RWPE2 (cell line): Measurements from ENCODE around the gene MBD3L5.
"Not testable (repeated sequence)": the region's sequence is repeated elsewhere in the genome, so short reads cannot be mapped to it uniquely, and the experiment has no call there.

Experiments used
- ATAC-seq: fragments of 200-7000 bp; cut with Tn5 transposase; 3 replicates; pipeline ENCODE4 v1.9.1; 2021; ENCODE audit warnings: low read depth
- DNase-seq: peaks from one replicate; pipeline ENCODE4 v3.0.0-alpha.2; 2020; ENCODE audit warnings: low spot score
- H3K27ac ChIP-seq: fragments of 450-650 bp; 2 replicates; pipeline ENCODE4 v1.5.1; 2017; ENCODE audit warnings: mild to moderate bottlenecking; ENCODE audit not compliant: poor library complexity, severe bottlenecking
- H3K27me3 ChIP-seq: fragments of 250-450 bp; sonication (Bioruptor Pico); 2 replicates; pipeline ENCODE4 v1.5.1; 2021; ENCODE audit warnings: mild to moderate bottlenecking, moderate library complexity; ENCODE audit not compliant: insufficient read depth, poor library complexity, severe bottlenecking
- H3K36me3 ChIP-seq: fragments of 250-450 bp; sonication (Bioruptor Pico); 2 replicates; pipeline ENCODE4 v1.5.1; 2020; ENCODE audit warnings: low read depth, mild to moderate bottlenecking, moderate library complexity
- H3K4me1 ChIP-seq: fragments of 250-450 bp; sonication (Bioruptor Pico); 2 replicates; pipeline ENCODE4 v1.5.1; 2021; ENCODE audit warnings: mild to moderate bottlenecking, moderate library complexity; ENCODE audit not compliant: insufficient read depth, poor library complexity, severe bottlenecking
- H3K4me3 ChIP-seq: fragments of 250-450 bp; sonication (Bioruptor Pico); 2 replicates; pipeline ENCODE4 v1.5.1; 2021; ENCODE audit warnings: mild to moderate bottlenecking, moderate library complexity; ENCODE audit not compliant: severe bottlenecking
- H3K9me3 ChIP-seq: fragments of 250-450 bp; sonication (Bioruptor Pico); 2 replicates; pipeline ENCODE4 v1.5.1; 2021; ENCODE audit warnings: mild to moderate bottlenecking, moderate library complexity; ENCODE audit not compliant: severe bottlenecking
- TF ChIP-seq, protein P1 (sequence below): fragments of 450-650 bp; IDR thresholded peaks from one replicate; pipeline ENCODE4 v1.5.1; 2017; ENCODE audit warnings: mild to moderate bottlenecking, moderate library complexity; ENCODE audit not compliant: poor library complexity, severe bottlenecking

The MBD3L5 gene

GRCh38 chr19:7067122-7067521 lies 36.7 kb downstream of the MBD3L5 start:
- not testable (repeated sequence) for H3K27me3 ChIP-seq, H3K27ac ChIP-seq, H3K4me1 ChIP-seq, ATAC-seq, DNase-seq, H3K4me3 ChIP-seq, H3K9me3 ChIP-seq
- H3K36me3 ChIP-seq: peaks cover 15% of the 10 kb centered on the region
- TF ChIP-seq, protein P1, sequence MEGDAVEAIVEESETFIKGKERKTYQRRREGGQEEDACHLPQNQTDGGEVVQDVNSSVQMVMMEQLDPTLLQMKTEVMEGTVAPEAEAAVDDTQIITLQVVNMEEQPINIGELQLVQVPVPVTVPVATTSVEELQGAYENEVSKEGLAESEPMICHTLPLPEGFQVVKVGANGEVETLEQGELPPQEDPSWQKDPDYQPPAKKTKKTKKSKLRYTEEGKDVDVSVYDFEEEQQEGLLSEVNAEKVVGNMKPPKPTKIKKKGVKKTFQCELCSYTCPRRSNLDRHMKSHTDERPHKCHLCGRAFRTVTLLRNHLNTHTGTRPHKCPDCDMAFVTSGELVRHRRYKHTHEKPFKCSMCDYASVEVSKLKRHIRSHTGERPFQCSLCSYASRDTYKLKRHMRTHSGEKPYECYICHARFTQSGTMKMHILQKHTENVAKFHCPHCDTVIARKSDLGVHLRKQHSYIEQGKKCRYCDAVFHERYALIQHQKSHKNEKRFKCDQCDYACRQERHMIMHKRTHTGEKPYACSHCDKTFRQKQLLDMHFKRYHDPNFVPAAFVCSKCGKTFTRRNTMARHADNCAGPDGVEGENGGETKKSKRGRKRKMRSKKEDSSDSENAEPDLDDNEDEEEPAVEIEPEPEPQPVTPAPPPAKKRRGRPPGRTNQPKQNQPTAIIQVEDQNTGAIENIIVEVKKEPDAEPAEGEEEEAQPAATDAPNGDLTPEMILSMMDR: peak; percentile 16

- no peak overlapping the region for H3K27ac ChIP-seq
- no peaks in the 10 kb centered on the region for H3K27me3 ChIP-seq
- H3K4me3 ChIP-seq: no peak overlapping the region
- TF ChIP-seq, protein P1: no peak
- ATAC-seq (no peak), DNase-seq (no peak)
- no peaks in the 10 kb centered on the region for H3K9me3 ChIP-seq
- peaks cover 21% of the 10 kb centered on the region for H3K36me3 ChIP-seq
- H3K4me1 ChIP-seq: no peaks in the 10 kb centered on the region
Observed at GRCh38 chr19:7067716-7068115, 37.3 kb downstream of the MBD3L5 start.

DNA sequence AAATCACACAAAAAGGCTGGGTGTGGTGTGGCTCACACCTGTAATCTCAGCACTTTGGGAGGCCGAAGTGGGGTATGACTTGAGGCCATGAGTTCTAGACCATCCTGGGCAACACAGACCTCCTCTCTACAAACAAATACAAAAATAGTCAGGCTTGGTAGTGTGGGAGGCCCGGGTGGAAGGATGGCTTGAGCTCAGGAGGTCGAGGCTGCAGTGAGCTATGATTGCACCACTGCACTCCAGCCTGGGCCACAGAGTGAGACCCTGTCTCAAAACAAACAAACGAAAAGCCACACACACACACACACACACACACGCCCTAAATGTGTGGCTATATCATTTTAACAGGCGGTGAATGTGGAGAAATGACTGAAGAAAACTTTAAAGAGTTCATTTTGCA lies 38.2 kb downstream of the MBD3L5 start:
- H3K36me3 ChIP-seq: peaks cover 22% of the 10 kb centered on the region
- ATAC-seq (no peak), DNase-seq (no peak)
- no peak overlapping the region for H3K27ac ChIP-seq
- no peak overlapping the region for H3K4me3 ChIP-seq
- H3K4me1 ChIP-seq: no peaks in the 10 kb centered on the region
- no peaks in the 10 kb centered on the region for H3K27me3 ChIP-seq
- no peaks in the 10 kb centered on the region for H3K9me3 ChIP-seq
- TF ChIP-seq, protein P1: no peak

GRCh38 chr19:7069042-7069903 lies 38.9 kb downstream of the MBD3L5 start, which contains the start of gene ZNF557:
Gene ZNF557, plus strand, starts transcription at chr19:7069703. Its CDS starts 5,372 bp downstream, at chr19:7075075.
- Histone ChIP-seq H3K4me3 (peak within 1 kb of the TSS; percentile 81), H3K36me3 (peaks cover 26% of the 10 kb centered on the region), H3K4me1 (no peaks in the 10 kb centered on the region), H3K27me3 (no peaks in the 10 kb centered on the region), H3K9me3 (no peaks in the 10 kb centered on the region), H3K27ac (peak within 1 kb of the TSS; percentile 18)
- ATAC-seq (peak; percentile 98), DNase-seq (peak; percentile 96)
- TF ChIP-seq, protein P1: no peak

GRCh38 chr19:7069904-7070226 lies 39.5 kb downstream of the MBD3L5 start:
- peaks cover 28% of the 10 kb centered on the region for H3K36me3 ChIP-seq
- peak overlapping the region; percentile 18 for H3K27ac ChIP-seq
- ATAC-seq: peak; percentile 6; the same call in 2 of the 3 replicates
- no peaks in the 10 kb centered on the region for H3K4me1 ChIP-seq
- TF ChIP-seq, protein P1: no peak
- DNase-seq: no peak
- no peaks in the 10 kb centered on the region for H3K9me3 ChIP-seq
- H3K27me3 ChIP-seq: no peaks in the 10 kb centered on the region
- H3K4me3 ChIP-seq: peak overlapping the region; percentile 81
